ENCODE data around the gene USP34.

GRCh38 chr2:61451178-61451577 is 19.7 kb downstream of the USP34 start:
- TF ChIP-seq YY1 (IDR thresholded peaks at IDR 0.05; ENCODE audit: low read depth), result no peak
- TF ChIP-seq EGR1 (IDR thresholded peaks at IDR 0.05), result no peak
- TF ChIP-seq, protein P1, sequence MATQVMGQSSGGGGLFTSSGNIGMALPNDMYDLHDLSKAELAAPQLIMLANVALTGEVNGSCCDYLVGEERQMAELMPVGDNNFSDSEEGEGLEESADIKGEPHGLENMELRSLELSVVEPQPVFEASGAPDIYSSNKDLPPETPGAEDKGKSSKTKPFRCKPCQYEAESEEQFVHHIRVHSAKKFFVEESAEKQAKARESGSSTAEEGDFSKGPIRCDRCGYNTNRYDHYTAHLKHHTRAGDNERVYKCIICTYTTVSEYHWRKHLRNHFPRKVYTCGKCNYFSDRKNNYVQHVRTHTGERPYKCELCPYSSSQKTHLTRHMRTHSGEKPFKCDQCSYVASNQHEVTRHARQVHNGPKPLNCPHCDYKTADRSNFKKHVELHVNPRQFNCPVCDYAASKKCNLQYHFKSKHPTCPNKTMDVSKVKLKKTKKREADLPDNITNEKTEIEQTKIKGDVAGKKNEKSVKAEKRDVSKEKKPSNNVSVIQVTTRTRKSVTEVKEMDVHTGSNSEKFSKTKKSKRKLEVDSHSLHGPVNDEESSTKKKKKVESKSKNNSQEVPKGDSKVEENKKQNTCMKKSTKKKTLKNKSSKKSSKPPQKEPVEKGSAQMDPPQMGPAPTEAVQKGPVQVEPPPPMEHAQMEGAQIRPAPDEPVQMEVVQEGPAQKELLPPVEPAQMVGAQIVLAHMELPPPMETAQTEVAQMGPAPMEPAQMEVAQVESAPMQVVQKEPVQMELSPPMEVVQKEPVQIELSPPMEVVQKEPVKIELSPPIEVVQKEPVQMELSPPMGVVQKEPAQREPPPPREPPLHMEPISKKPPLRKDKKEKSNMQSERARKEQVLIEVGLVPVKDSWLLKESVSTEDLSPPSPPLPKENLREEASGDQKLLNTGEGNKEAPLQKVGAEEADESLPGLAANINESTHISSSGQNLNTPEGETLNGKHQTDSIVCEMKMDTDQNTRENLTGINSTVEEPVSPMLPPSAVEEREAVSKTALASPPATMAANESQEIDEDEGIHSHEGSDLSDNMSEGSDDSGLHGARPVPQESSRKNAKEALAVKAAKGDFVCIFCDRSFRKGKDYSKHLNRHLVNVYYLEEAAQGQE (IDR thresholded peaks at IDR 0.05; ENCODE audit: low read depth), result no peak

Measured in Ishikawa (cell line).